HCT116 (cell line): Measurements from ENCODE around the gene PATL2.

Experiments
- ATF3 ChIP-seq: IDR thresholded peaks from 2 replicates; pipeline ENCODE4 v1.6.1; 2012
- CBX3 ChIP-seq: IDR thresholded peaks from 2 replicates; pipeline ENCODE4 v1.6.1; 2012; ENCODE audit warnings: low read depth
- CTCF ChIP-seq, 3 experiments: fragments of 200-600 bp in 1 of 3; sonication (generic) in 1 of 3; IDR thresholded peaks in 2 of 3; conservative IDR thresholded peaks in 1 of 3; 2 replicates each; pipeline ENCODE4 v1.5.1; 2012 to 2017; ENCODE audit warnings: low read depth in 2 of 3, low read length in 2 of 3, antibody characterized with exemption in 1 of 3, borderline replicate concordance in 1 of 3, control low read depth in 1 of 3, mild to moderate bottlenecking in 1 of 3, mixed read lengths in 1 of 3, mixed run types in 1 of 3, moderate library complexity in 1 of 3; ENCODE audit not compliant: insufficient read depth in 1 of 3
- MAX ChIP-seq: IDR thresholded peaks from 2 replicates; pipeline ENCODE4 v1.6.1; 2012
- POLR2A ChIP-seq: IDR thresholded peaks from 2 replicates; pipeline ENCODE4 v1.7.0; 2011; ENCODE audit warnings: borderline replicate concordance; ENCODE audit not compliant: insufficient read depth, insufficient read length; ENCODE audit errors: extremely low read depth

GRCh38 chr15:44736181-44736765, 25.1 kb upstream of the PATL2 start, which contains the start of gene TRIM69:
- TF ChIP-seq CBX3, result no peak
- no peak for TF ChIP-seq CTCF (IDR thresholded peaks at IDR 0.05 in 2 of 3, conservative IDR thresholded peaks at IDR 0.05 in 1 of 3; ENCODE audit: borderline replicate concordance in 1 of 3, insufficient read depth in 1 of 3, low read depth in 2 of 3, low read length in 2 of 3)
- no peak for TF ChIP-seq MAX
- TF ChIP-seq POLR2A, result no peak
- no peak for TF ChIP-seq ATF3
